GM12892 (cell line): ENCODE measurements around the gene SLC25A6.
"Not testable (repeated sequence)": the region's sequence is repeated elsewhere in the genome, so short reads cannot be mapped to it uniquely, and the experiment has no call there.

Source experiments
- DNase-seq: peaks from one replicate; pipeline ENCODE4 v3.0.0; 2011; ENCODE audit not compliant: insufficient read length
- FAIRE-seq: peaks from 2 replicates; lab custom pipeline; 2011; peaks lifted over from hg19 to GRCh38; lab: Jason Lieb, UNC
- POLR2A ChIP-seq: IDR thresholded peaks from 2 replicates; pipeline ENCODE4 v1.6.1; 2011; ENCODE audit warnings: low read depth, low read length, control low read depth
- POLR2AphosphoS5 ChIP-seq: IDR thresholded peaks from 2 replicates; pipeline ENCODE4 v1.6.1; 2011; ENCODE audit warnings: low read depth, low read length, control low read depth
- TAF1 ChIP-seq: IDR thresholded peaks from 2 replicates; pipeline ENCODE4 v1.6.1; 2011; ENCODE audit warnings: low read depth, mild to moderate bottlenecking, control low read depth, low read length, borderline replicate concordance

Gene SLC25A6

GRCh38 chrX:1355131-1356046 is 36.5 kb downstream of the SLC25A6 start:
- DNase-seq: no peak
- FAIRE-seq: no peak
- TF ChIP-seq POLR2AphosphoS5 (no peak), POLR2A (peak; percentile 44; the same call in 1 of the 2 replicates), TAF1 (no peak)

- FAIRE-seq (no peak), DNase-seq (no peak)
- no peak for TF ChIP-seq POLR2AphosphoS5
- no peak for TF ChIP-seq POLR2A
- no peak for TF ChIP-seq TAF1
Observed at GRCh38 chrX:1354036-1355019, 37.6 kb downstream of the SLC25A6 start.

GRCh38 chrX:1351981-1352714 is 39.8 kb downstream of the SLC25A6 start:
- TF ChIP-seq POLR2A: no peak
- no peak for FAIRE-seq
- no peak for DNase-seq

- not testable (repeated sequence) for FAIRE-seq, DNase-seq
Observed at GRCh38 chrX:1349606-1350005, 42.3 kb downstream of the SLC25A6 start.

- TF ChIP-seq POLR2A (no peak), POLR2AphosphoS5 (no peak), TAF1 (no peak)
- FAIRE-seq: no peak
- no peak for DNase-seq
Observed at GRCh38 chrX:1341545-1342184, 50.2 kb downstream of the SLC25A6 start.

- FAIRE-seq (peak; percentile 44), DNase-seq (no peak)
- TF ChIP-seq POLR2AphosphoS5 (no peak), POLR2A (no peak), TAF1 (no peak)
Observed at GRCh38 chrX:1336948-1337779, 54.7 kb downstream of the SLC25A6 start.

DNA sequence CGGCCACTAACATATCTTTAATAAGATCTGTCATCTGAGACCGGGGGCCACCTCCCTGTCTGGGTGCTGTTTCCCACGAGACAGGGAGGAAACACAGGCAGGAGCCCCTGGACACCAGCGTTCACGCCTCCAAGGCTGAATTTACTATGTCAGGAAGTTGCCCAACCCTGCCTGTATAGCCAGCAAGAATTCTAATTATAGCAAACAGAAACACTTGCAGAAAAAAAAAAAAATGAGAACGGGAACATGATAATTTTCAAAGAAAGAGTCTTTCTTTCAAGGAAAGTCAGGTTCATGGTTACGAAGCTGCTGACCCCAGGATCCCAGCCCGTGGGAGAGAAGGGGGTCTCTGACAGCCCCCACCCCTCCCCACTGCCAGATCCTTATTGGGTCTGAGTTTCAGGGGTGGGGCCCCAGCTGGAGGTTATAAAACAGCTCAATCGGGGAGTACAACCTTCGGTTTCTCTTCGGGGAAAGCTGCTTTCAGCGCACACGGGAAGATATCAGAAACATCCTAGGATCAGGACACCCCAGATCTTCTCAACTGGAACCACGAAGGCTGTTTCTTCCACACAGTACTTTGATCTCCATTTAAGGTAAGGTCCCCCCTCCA is 55.5 kb downstream of the SLC25A6 start, which contains the start of gene IL3RA:
Gene IL3RA, plus strand, starts transcription at position 455 of the 613 bp plus-strand sequence. CDS start 4,981 bp downstream, outside the sequence.
- FAIRE-seq (peak; percentile 60), DNase-seq (no peak)
- TF ChIP-seq POLR2AphosphoS5 (peak; percentile 59; the same call in 1 of the 2 replicates), POLR2A (peak; percentile 74), TAF1 (no peak)
